ENCODE results near the gene NRXN3. TPM values are rescaled to one million over a fixed set of nuclear protein-coding genes. Genes with fewer than 3 reads are reported as not detected.

The NRXN3 gene
- total and polyA plus RNA-seq, 2 experiments from 2014 or later, result 1.0 to 1.8 TPM

DNA sequence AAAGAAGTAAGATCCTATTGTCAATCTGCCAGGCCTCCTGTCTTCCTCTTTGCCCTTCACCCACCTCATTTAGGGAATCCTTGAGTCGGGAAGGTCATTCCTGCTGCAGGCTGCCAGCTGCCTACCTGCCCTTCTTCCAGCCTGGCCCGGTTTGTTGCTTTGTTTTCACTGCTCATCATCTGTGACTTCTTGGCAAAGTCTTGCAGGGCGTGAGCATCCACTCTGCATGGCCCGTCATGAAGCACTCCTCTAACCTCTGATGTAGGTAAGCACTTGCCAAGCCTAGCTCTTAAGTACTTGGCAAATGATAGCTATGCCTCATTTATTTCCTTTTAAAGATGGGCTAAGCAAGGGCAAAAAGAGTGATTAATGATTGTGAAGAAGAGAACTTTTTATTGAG lies 192.8 kb downstream of the NRXN3 start:
- Mint-ChIP-seq H3K9me3 (peaks cover 22% of the 10 kb centered on the region), H3K4me1 (peaks cover 11% of the 10 kb centered on the region), H3K27me3 (ENCODE audit: insufficient read depth, low read depth, poor library complexity) (no peaks in the 10 kb centered on the region), H3K36me3 (ENCODE audit: low read depth) (peaks cover 18% of the 10 kb centered on the region; the same call in 2 of the 3 replicates), H3K4me3 (no peak overlapping the region), H3K27ac (no peak overlapping the region)
- DNase-seq (ENCODE audit: low spot score) (no peak), ATAC-seq (no peak)
- no peaks in the 10 kb centered on the region for H3F3A ChIP-seq (replicated peaks; ENCODE audit: low read depth)
- no peak overlapping the region for H3K4me3 ChIP-seq
- 0 out of 2 replicates have a peak, but pooled peaks cover 3% of the 10 kb centered on the region for H3K36me3 ChIP-seq (ENCODE audit: insufficient read depth)
- no peak overlapping the region for H2AFZ ChIP-seq
- peaks cover 10% of the 10 kb centered on the region for H3K4me1 ChIP-seq (ENCODE audit: insufficient read depth)
- peaks cover 3% of the 10 kb centered on the region for H3K9me2 ChIP-seq (ENCODE audit: insufficient read depth)
- H3K27me3 ChIP-seq (ENCODE audit: insufficient read depth), result no peaks in the 10 kb centered on the region
- H4K20me1 ChIP-seq (replicated peaks; ENCODE audit: insufficient read depth), result no peaks in the 10 kb centered on the region
- no peaks in the 10 kb centered on the region for H3K79me2 ChIP-seq (replicated peaks; ENCODE audit: insufficient read depth)
- no peak overlapping the region for H3K4me2 ChIP-seq
- H3K27ac ChIP-seq (ENCODE audit: low read depth), result no peak overlapping the region
- TF ChIP-seq NANOG (IDR thresholded peaks at IDR 0.05; ENCODE audit: borderline replicate concordance) (no peak), JUNB (IDR thresholded peaks at IDR 0.05; ENCODE audit: unreplicated experiment) (no peak), ZNF331 (CRISPR knock-in tag; IDR thresholded peaks at IDR 0.05; ENCODE audit: low read depth) (no peak), STAT1 (IDR thresholded peaks at IDR 0.05; ENCODE audit: unreplicated experiment) (no peak), ZNF114 (CRISPR knock-in tag; IDR thresholded peaks at IDR 0.05) (no peak), EZH2 (IDR thresholded peaks at IDR 0.05; ENCODE audit: low read depth, unreplicated experiment) (no peak), EZH2phosphoT487 (IDR thresholded peaks at IDR 0.05; ENCODE audit: unreplicated experiment) (no peak), ETS1 (IDR thresholded peaks at IDR 0.05) (no peak), CREB1 (CRISPR knock-in tag; IDR thresholded peaks at IDR 0.05; ENCODE audit: low read depth) (no peak), POLR2AphosphoS5 (IDR thresholded peaks at IDR 0.05; ENCODE audit: low read depth) (no peak)
- TF ChIP-seq, protein P1, sequence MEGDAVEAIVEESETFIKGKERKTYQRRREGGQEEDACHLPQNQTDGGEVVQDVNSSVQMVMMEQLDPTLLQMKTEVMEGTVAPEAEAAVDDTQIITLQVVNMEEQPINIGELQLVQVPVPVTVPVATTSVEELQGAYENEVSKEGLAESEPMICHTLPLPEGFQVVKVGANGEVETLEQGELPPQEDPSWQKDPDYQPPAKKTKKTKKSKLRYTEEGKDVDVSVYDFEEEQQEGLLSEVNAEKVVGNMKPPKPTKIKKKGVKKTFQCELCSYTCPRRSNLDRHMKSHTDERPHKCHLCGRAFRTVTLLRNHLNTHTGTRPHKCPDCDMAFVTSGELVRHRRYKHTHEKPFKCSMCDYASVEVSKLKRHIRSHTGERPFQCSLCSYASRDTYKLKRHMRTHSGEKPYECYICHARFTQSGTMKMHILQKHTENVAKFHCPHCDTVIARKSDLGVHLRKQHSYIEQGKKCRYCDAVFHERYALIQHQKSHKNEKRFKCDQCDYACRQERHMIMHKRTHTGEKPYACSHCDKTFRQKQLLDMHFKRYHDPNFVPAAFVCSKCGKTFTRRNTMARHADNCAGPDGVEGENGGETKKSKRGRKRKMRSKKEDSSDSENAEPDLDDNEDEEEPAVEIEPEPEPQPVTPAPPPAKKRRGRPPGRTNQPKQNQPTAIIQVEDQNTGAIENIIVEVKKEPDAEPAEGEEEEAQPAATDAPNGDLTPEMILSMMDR (conservative IDR thresholded peaks at IDR 0.05; ENCODE audit: low read depth in 2 of 2), result no peak
- TF ChIP-seq, protein P2, sequence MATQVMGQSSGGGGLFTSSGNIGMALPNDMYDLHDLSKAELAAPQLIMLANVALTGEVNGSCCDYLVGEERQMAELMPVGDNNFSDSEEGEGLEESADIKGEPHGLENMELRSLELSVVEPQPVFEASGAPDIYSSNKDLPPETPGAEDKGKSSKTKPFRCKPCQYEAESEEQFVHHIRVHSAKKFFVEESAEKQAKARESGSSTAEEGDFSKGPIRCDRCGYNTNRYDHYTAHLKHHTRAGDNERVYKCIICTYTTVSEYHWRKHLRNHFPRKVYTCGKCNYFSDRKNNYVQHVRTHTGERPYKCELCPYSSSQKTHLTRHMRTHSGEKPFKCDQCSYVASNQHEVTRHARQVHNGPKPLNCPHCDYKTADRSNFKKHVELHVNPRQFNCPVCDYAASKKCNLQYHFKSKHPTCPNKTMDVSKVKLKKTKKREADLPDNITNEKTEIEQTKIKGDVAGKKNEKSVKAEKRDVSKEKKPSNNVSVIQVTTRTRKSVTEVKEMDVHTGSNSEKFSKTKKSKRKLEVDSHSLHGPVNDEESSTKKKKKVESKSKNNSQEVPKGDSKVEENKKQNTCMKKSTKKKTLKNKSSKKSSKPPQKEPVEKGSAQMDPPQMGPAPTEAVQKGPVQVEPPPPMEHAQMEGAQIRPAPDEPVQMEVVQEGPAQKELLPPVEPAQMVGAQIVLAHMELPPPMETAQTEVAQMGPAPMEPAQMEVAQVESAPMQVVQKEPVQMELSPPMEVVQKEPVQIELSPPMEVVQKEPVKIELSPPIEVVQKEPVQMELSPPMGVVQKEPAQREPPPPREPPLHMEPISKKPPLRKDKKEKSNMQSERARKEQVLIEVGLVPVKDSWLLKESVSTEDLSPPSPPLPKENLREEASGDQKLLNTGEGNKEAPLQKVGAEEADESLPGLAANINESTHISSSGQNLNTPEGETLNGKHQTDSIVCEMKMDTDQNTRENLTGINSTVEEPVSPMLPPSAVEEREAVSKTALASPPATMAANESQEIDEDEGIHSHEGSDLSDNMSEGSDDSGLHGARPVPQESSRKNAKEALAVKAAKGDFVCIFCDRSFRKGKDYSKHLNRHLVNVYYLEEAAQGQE (IDR thresholded peaks at IDR 0.05; ENCODE audit: unreplicated experiment), result no peak
- TF ChIP-seq, protein P3, sequence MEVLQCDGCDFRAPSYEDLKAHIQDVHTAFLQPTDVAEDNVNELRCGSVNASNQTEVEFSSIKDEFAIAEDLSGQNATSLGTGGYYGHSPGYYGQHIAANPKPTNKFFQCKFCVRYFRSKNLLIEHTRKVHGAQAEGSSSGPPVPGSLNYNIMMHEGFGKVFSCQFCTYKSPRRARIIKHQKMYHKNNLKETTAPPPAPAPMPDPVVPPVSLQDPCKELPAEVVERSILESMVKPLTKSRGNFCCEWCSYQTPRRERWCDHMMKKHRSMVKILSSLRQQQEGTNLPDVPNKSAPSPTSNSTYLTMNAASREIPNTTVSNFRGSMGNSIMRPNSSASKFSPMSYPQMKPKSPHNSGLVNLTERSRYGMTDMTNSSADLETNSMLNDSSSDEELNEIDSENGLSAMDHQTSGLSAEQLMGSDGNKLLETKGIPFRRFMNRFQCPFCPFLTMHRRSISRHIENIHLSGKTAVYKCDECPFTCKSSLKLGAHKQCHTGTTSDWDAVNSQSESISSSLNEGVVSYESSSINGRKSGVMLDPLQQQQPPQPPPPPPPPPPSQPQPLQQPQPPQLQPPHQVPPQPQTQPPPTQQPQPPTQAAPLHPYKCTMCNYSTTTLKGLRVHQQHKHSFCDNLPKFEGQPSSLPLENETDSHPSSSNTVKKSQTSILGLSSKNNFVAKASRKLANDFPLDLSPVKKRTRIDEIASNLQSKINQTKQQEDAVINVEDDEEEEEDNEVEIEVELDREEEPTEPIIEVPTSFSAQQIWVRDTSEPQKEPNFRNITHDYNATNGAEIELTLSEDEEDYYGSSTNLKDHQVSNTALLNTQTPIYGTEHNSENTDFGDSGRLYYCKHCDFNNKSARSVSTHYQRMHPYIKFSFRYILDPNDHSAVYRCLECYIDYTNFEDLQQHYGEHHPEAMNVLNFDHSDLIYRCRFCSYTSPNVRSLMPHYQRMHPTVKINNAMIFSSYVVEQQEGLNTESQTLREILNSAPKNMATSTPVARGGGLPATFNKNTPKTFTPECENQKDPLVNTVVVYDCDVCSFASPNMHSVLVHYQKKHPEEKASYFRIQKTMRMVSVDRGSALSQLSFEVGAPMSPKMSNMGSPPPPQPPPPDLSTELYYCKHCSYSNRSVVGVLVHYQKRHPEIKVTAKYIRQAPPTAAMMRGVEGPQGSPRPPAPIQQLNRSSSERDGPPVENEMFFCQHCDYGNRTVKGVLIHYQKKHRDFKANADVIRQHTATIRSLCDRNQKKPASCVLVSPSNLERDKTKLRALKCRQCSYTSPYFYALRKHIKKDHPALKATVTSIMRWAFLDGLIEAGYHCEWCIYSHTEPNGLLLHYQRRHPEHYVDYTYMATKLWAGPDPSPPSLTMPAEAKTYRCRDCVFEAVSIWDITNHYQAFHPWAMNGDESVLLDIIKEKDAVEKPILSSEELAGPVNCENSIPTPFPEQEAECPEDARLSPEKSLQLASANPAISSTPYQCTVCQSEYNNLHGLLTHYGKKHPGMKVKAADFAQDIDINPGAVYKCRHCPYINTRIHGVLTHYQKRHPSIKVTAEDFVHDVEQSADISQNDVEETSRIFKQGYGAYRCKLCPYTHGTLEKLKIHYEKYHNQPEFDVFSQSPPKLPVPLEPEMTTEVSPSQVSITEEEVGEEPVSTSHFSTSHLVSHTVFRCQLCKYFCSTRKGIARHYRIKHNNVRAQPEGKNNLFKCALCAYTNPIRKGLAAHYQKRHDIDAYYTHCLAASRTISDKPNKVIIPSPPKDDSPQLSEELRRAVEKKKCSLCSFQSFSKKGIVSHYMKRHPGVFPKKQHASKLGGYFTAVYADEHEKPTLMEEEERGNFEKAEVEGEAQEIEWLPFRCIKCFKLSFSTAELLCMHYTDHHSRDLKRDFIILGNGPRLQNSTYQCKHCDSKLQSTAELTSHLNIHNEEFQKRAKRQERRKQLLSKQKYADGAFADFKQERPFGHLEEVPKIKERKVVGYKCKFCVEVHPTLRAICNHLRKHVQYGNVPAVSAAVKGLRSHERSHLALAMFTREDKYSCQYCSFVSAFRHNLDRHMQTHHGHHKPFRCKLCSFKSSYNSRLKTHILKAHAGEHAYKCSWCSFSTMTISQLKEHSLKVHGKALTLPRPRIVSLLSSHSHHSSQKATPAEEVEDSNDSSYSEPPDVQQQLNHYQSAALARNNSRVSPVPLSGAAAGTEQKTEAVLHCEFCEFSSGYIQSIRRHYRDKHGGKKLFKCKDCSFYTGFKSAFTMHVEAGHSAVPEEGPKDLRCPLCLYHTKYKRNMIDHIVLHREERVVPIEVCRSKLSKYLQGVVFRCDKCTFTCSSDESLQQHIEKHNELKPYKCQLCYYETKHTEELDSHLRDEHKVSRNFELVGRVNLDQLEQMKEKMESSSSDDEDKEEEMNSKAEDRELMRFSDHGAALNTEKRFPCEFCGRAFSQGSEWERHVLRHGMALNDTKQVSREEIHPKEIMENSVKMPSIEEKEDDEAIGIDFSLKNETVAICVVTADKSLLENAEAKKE (CRISPR knock-in tag; IDR thresholded peaks at IDR 0.05), result no peak

Measured in GM23338 (cell line).